ENCODE measurements around the gene NEK10.

DNA sequence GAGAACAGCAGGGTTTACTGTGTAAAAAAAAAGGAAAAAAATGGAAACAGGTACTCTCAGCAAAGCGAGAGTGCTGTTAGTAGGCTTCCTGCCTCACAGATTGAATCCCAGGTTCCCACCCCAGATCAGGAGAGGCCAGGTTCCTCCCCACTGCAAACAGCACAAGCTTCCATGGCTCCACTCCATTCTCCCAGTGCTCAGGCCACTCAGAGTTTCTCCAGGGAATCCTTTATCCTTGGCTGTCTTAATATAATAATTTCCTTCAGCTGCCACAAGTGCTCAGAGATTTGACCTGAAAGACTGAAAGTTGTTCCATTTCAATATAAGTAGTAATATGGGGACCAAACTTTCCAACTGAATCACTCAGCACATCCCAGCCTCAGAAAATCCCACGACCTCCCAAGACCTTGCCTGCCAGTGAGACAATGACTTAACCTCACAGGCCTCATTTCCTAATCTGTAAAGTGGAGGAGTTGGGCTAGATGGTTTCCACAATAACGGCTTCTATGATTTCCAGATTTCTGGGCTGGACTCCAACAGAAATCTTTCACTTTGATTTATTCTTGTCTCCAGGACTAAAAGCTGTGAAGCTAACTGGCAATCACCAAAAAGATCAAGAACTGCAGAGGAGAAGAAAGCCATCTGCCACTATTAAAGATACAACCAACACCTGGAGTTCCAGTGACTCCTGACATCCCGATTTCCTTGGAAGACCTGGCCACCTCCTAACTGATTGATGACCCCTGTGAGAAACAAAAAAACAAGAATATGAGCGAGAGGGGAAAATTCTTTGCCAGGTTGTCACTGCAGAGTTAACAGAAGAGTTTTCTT, 289.5 kb downstream of the NEK10 start:
- TF ChIP-seq, protein P1, sequence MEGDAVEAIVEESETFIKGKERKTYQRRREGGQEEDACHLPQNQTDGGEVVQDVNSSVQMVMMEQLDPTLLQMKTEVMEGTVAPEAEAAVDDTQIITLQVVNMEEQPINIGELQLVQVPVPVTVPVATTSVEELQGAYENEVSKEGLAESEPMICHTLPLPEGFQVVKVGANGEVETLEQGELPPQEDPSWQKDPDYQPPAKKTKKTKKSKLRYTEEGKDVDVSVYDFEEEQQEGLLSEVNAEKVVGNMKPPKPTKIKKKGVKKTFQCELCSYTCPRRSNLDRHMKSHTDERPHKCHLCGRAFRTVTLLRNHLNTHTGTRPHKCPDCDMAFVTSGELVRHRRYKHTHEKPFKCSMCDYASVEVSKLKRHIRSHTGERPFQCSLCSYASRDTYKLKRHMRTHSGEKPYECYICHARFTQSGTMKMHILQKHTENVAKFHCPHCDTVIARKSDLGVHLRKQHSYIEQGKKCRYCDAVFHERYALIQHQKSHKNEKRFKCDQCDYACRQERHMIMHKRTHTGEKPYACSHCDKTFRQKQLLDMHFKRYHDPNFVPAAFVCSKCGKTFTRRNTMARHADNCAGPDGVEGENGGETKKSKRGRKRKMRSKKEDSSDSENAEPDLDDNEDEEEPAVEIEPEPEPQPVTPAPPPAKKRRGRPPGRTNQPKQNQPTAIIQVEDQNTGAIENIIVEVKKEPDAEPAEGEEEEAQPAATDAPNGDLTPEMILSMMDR (conservative IDR thresholded peaks at IDR 0.05), result no peak
- TF ChIP-seq ZFX (IDR thresholded peaks at IDR 0.05), result no peak

Measured in C4-2B (cell line).